ENCODE measurements around the gene TAL2.

Gene TAL2

GRCh38 chr9:105710638-105711037 is 48.4 kb downstream of the TAL2 start:
- ATAC-seq = no peak
- DNase-seq = no peak

- no peak for DNase-seq
Observed at GRCh38 chr9:105711867-105712266, 49.6 kb downstream of the TAL2 start.

GRCh38 chr9:105712297-105712696 is 50.0 kb downstream of the TAL2 start:
- no peak for DNase-seq
- no peak for ATAC-seq

More at GRCh38 chr9:105711867-105712266, 49.6 kb downstream of the TAL2 start:
- ATAC-seq = no peak

Measured in stimulated activated naive CD8-positive, alpha-beta T cell treated with anti-CD3 and anti-CD28 coated beads, Interleukin-15, Interleukin-2, amounts not matched to agents 100 U/mL and 50 U/mL, for 24 hours (primary cell).